HL-60 (cell line): ENCODE results near the gene SRP54.
A peak's percentile ranks its signal among the peaks of the same experiment; 100 is the strongest.

Source experiments
- DNase-seq, 2 experiments: peaks; one replicate each; pipeline ENCODE4 v3.0.0-alpha.2; 2010 to 2020; ENCODE audit warnings: low read depth in 1 of 2, low spot score in 1 of 2
- H3K27ac ChIP-seq: fragments of 250-450 bp; sonication (Bioruptor Pico); replicated peaks from 2 replicates; pipeline ENCODE4 v1.5.1; 2020; ENCODE audit warnings: mild to moderate bottlenecking, moderate library complexity
- H3K27me3 ChIP-seq: fragments of 250-450 bp; sonication (Bioruptor Pico); 2 replicates; pipeline ENCODE4 v1.5.1; 2021; ENCODE audit warnings: mild to moderate bottlenecking, moderate library complexity; ENCODE audit not compliant: insufficient read depth, poor library complexity, severe bottlenecking
- H3K4me3 ChIP-seq: replicated peaks from 2 replicates; pipeline ENCODE4 v1.5.1; 2011; ENCODE audit warnings: mild to moderate bottlenecking, control low read depth, low read length; ENCODE audit not compliant: insufficient read depth
- CTCF ChIP-seq: IDR thresholded peaks from one replicate; pipeline ENCODE4 v1.5.1; 2011; ENCODE audit warnings: low read length, control low read depth, inconsistent platforms; ENCODE audit not compliant: insufficient read depth
- GABPA ChIP-seq: IDR thresholded peaks from 2 replicates; pipeline ENCODE4 v1.6.1; 2012; ENCODE audit warnings: low read depth
- POLR2AphosphoS5 ChIP-seq: IDR thresholded peaks from 2 replicates; pipeline ENCODE4 v1.6.1; 2012; ENCODE audit warnings: low read depth
- REST ChIP-seq: IDR thresholded peaks from 2 replicates; pipeline ENCODE4 v1.6.1; 2012; ENCODE audit warnings: low read depth; ENCODE audit not compliant: insufficient replicate concordance
- SPI1 ChIP-seq: IDR thresholded peaks from 2 replicates; pipeline ENCODE4 v1.6.1; 2012; ENCODE audit warnings: low read depth, mild to moderate bottlenecking, borderline replicate concordance

Gene SRP54

DNA sequence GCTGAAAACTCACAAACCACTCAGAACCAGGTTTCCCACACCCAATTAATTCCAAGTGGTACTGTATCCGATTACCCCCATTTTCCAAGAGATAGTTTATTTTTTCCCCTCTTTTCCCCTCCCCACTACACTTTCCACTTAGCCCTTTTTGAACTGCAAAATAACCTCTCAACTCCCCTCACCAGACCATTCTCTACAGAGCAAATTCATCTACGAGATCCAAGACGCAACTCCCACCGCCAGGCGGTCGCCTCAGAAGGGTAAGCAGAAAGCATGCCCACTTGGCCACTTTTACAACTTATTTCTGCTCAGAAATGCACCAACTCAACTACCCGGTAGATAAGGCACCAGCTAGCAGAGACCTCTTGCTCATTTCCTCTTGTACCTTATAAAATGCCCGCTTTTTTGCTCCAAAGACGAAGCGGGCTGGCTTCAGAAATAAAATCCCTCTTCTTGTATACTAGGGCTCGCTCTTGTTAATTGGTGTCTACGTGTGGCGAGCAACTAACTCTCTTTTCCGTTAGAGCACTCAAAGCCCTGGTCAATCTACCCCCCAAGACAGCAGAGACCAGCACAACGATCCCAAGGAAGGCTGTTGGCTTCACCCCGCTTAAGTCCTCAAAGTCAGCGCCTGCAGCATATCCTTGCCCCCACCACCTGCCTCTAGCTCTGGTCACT, 910 bp upstream of the SRP54 start:
- Histone ChIP-seq H3K27me3 (no peaks in the 10 kb centered on the region), H3K4me3 (peak overlapping the region; percentile 66), H3K27ac (peak overlapping the region; percentile 87)
- DNase-seq = peak in 1 of 2 experiments; percentile 39
- TF ChIP-seq REST (peak; percentile 35), CTCF (no peak), POLR2AphosphoS5 (no peak; the same call in 1 of the 2 replicates)

- no peaks in the 10 kb centered on the region for H3K27me3 ChIP-seq
- DNase-seq = no peak
- peak overlapping the region; percentile 87 for H3K27ac ChIP-seq
- TF ChIP-seq CTCF = no peak
- H3K4me3 ChIP-seq = peak overlapping the region; percentile 66
Measured at GRCh38 chr14:34983148-34983760, 462 bp downstream of the SRP54 start.

DNA sequence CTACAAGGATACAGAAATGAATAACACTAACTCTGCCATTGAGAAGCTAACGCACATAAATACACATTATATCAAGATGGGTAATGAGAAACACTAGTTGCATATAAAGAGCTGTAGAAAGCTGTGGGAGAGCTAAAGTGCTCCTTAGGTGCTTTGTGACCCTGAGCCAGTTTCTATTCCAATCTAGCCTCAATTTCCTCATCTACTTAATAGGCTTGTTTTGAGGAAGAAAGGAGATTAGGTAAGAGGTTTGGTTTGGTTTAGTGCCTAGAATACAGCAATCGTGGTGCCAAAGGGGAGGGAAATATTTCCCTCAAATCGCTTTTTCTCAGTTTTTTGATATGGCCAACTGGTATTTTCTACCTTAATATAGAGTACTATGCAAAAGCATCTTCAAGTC, 994 bp downstream of the SRP54 start:
- H3K27ac ChIP-seq = peak overlapping the region; percentile 87

More for the DNA sequence above, 994 bp downstream of the SRP54 start:
- Histone ChIP-seq H3K4me3 (peak overlapping the region; percentile 66), H3K27me3 (no peaks in the 10 kb centered on the region)
- peak in 1 of 2 experiments; percentile 26 for DNase-seq
- TF ChIP-seq CTCF (no peak), POLR2AphosphoS5 (no peak), REST (no peak), SPI1 (no peak), GABPA (no peak)
